B cell (primary cell): ENCODE data around the gene PYHIN1.

ENCODE experiments used
- EZH2 ChIP-seq: IDR thresholded peaks from 2 replicates; pipeline ENCODE4 v1.6.1; 2012; ENCODE audit warnings: borderline replicate concordance, low read depth, mild to moderate bottlenecking, moderate library complexity, low read length; ENCODE audit not compliant: insufficient read depth, poor library complexity, severe bottlenecking
- TF ChIP-seq, protein P1 (sequence below): fragments of 200-600 bp; IDR thresholded peaks from one replicate; pipeline ENCODE4 v1.8.0; 2022; ENCODE audit warnings: antibody characterized with exemption, mild to moderate bottlenecking

DNA sequence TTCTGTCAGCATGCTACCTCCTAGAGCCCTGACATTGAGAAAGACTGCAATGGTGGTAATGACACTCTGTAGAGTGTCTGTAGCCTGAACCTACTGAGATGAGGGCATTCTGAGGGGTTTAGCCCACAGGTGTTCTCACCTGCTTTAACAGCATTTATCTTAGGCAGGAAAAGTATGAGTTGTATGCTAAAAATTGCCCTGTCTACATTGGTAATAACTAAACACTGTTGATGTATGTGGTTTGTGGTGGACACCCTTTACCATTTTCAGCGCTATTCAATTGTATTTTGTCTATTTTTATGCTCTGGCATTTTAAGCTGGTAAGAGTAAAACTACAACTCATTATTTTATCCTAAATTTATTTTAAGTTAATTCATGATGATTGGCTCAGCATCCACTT lies 10.0 kb downstream of the PYHIN1 start:
- TF ChIP-seq, protein P1, sequence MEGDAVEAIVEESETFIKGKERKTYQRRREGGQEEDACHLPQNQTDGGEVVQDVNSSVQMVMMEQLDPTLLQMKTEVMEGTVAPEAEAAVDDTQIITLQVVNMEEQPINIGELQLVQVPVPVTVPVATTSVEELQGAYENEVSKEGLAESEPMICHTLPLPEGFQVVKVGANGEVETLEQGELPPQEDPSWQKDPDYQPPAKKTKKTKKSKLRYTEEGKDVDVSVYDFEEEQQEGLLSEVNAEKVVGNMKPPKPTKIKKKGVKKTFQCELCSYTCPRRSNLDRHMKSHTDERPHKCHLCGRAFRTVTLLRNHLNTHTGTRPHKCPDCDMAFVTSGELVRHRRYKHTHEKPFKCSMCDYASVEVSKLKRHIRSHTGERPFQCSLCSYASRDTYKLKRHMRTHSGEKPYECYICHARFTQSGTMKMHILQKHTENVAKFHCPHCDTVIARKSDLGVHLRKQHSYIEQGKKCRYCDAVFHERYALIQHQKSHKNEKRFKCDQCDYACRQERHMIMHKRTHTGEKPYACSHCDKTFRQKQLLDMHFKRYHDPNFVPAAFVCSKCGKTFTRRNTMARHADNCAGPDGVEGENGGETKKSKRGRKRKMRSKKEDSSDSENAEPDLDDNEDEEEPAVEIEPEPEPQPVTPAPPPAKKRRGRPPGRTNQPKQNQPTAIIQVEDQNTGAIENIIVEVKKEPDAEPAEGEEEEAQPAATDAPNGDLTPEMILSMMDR: no peak
- TF ChIP-seq EZH2: no peak
